ENCODE measurements around the gene KCNC2.

Gene KCNC2

GRCh38 chr12:75047885-75048525, 161.6 kb downstream of the KCNC2 start:
- no peak for DNase-seq

GRCh38 chr12:75042125-75042524, 167.5 kb downstream of the KCNC2 start:
- DNase-seq, result no peak

- peak; percentile 5 for DNase-seq
Observed at GRCh38 chr12:75041472-75041871, 168.2 kb downstream of the KCNC2 start.

GRCh38 chr12:75020068-75020557, 189.5 kb downstream of the KCNC2 start:
- DNase-seq, result no peak

- peak; percentile 35 for DNase-seq
Observed at GRCh38 chr12:75011120-75011519, 198.5 kb downstream of the KCNC2 start.

GRCh38 chr12:75007133-75007532, 202.5 kb downstream of the KCNC2 start:
- DNase-seq, result no peak

GRCh38 chr12:75000120-75000519, 209.5 kb downstream of the KCNC2 start:
- no peak for DNase-seq

GRCh38 chr12:74999474-74999873, 210.2 kb downstream of the KCNC2 start:
- no peak for DNase-seq

All from retina (tissue), 1 donor.